HCT116 (cell line): Measurements from ENCODE around the gene KCNJ8. TPM values are rescaled to one million over a fixed set of nuclear protein-coding genes. Genes with fewer than 3 reads are reported as not detected.

Source experiments
- ATAC-seq: fragments of 200-7000 bp; cut with Tn5 transposase; 2 replicates; pipeline ENCODE4 v1.9.1; 2020; ENCODE audit warnings: mild to moderate bottlenecking, moderate library complexity
- BruUV-seq: library from RNA; stranded (reverse); fragments of 400-500 nt; replicated peaks from 2 replicates; lab custom pipeline; 2021; lab: Mats Ljungman, UMichigan
- CTCF ChIA-PET: fragments of 300-600 bp; sonication (Branson Sonifier 250); formaldehyde crosslinking; loops from one replicate; lab custom pipeline; 2021; ENCODE audit warnings: antibody characterized with exemption; lab: Charles Lee
- POLR2A ChIA-PET: fragments of 300-600, 350-600 bp; sonication (Branson Sonifier 250); formaldehyde crosslinking; loops from one replicate; lab custom pipeline; 2021; ENCODE audit warnings: antibody characterized with exemption; lab: Charles Lee
- RAD21 ChIA-PET, 2 experiments: fragments of 300-600 bp; sonication (Branson Sonifier 250); formaldehyde crosslinking; loops; one replicate each; lab custom pipeline; 2023; ENCODE audit warnings: low total read pairs in 2 of 2; ENCODE audit not compliant: uncharacterized antibody in 2 of 2, unreplicated experiment in 2 of 2, low non-redundant PET in 1 of 2; lab: Charles Lee
- DNase-seq: peaks from one replicate; pipeline ENCODE4 v3.0.0-alpha.2; 2010; ENCODE audit warnings: low read depth, low spot score
- H2AFZ ChIP-seq: fragments of 200-600 bp; shearing (Covaris generic), sonication (generic); 2 replicates; pipeline ENCODE4 v1.6.1; 2017; ENCODE audit warnings: low read depth, mixed run types, mixed read lengths, antibody characterized with exemption, low read length; ENCODE audit not compliant: poor library complexity, severe bottlenecking
- H3K27ac ChIP-seq: 2 replicates; pipeline ENCODE4 v1.5.1; 2012; ENCODE audit warnings: low read depth, low read length
- H3K27me3 ChIP-seq: fragments of 200-600 bp; sonication (generic); 2 replicates; pipeline ENCODE4 v1.6.1; 2016; ENCODE audit warnings: mixed run types, low read length, mixed read lengths; ENCODE audit not compliant: insufficient read depth
- H3K36me3 ChIP-seq, 2 experiments: fragments of 200-500 bp in 1 of 2; fragments of 200-600 bp in 1 of 2; sonication (Bioruptor generic) in 1 of 2; sonication (generic) in 1 of 2; 2 replicates each; pipeline versions ENCODE4 v1.5.1 to v1.6.1; 2014 to 2016; ENCODE audit warnings: low read length in 2 of 2, inconsistent platforms in 1 of 2, mixed read lengths in 1 of 2, mixed run types in 1 of 2; ENCODE audit not compliant: insufficient read depth in 2 of 2, control insufficient read depth in 1 of 2
- H3K4me1 ChIP-seq, 2 experiments: fragments of 200-600 bp in 1 of 2; sonication (generic) in 1 of 2; 2 replicates each; pipeline versions ENCODE4 v1.5.1 to v1.6.1; 2012 to 2017; ENCODE audit warnings: low read length in 2 of 2, inconsistent platforms in 1 of 2, mild to moderate bottlenecking in 1 of 2, mixed read lengths in 1 of 2, mixed run types in 1 of 2, moderate library complexity in 1 of 2; ENCODE audit not compliant: insufficient read depth in 2 of 2, control insufficient read depth in 1 of 2
- H3K4me2 ChIP-seq: fragments of 200-600 bp; sonication (generic); 2 replicates; pipeline ENCODE4 v1.6.1; 2017; ENCODE audit warnings: mixed run types, low read length, mixed read lengths
- H3K4me3 ChIP-seq, 2 experiments: fragments of 200-600 bp in 1 of 2; sonication (generic) in 1 of 2; replicated peaks in 1 of 2; 2 replicates each; pipeline ENCODE4 v1.5.1; 2011 to 2016; ENCODE audit warnings: low read length in 2 of 2, control low read depth in 1 of 2, low read depth in 1 of 2, mild to moderate bottlenecking in 1 of 2, mixed read lengths in 1 of 2, mixed run types in 1 of 2
- H3K79me2 ChIP-seq: fragments of 200-600 bp; sonication (generic); 2 replicates; pipeline ENCODE4 v1.6.1; 2017; ENCODE audit warnings: mild to moderate bottlenecking, mixed run types, low read length, moderate library complexity, mixed read lengths; ENCODE audit not compliant: insufficient read depth
- H3K9ac ChIP-seq: fragments of 200-600 bp; sonication (generic); 2 replicates; pipeline ENCODE4 v1.6.1; 2016; ENCODE audit warnings: low read length, mixed read lengths
- H3K9me2 ChIP-seq: fragments of 200-600 bp; sonication (generic), shearing (Covaris generic); 2 replicates; pipeline ENCODE4 v1.6.1; 2017; ENCODE audit warnings: mixed run types, mild to moderate bottlenecking, moderate library complexity; ENCODE audit not compliant: insufficient read depth
- H3K9me3 ChIP-seq, 2 experiments: fragments of 200-500 bp in 1 of 2; fragments of 200-600 bp in 1 of 2; sonication (Bioruptor generic) in 1 of 2; sonication (generic) in 1 of 2; 2 replicates each; pipeline ENCODE4 v1.6.1; 2014 to 2017; ENCODE audit warnings: low read length in 2 of 2, mixed read lengths in 2 of 2, inconsistent platforms in 1 of 2, low read depth in 1 of 2, mild to moderate bottlenecking in 1 of 2, mixed run types in 1 of 2, moderate library complexity in 1 of 2; ENCODE audit not compliant: control insufficient read depth in 1 of 2, insufficient read depth in 1 of 2
- H4K20me1 ChIP-seq: fragments of 200-600 bp; sonication (generic), shearing (Covaris generic); 2 replicates; pipeline ENCODE4 v1.6.1; 2017; ENCODE audit warnings: mixed run types, mild to moderate bottlenecking, moderate library complexity; ENCODE audit not compliant: insufficient read depth
- CBX3 ChIP-seq: IDR thresholded peaks from 2 replicates; pipeline ENCODE4 v1.6.1; 2012; ENCODE audit warnings: low read depth
- CEBPB ChIP-seq: IDR thresholded peaks from 2 replicates; pipeline ENCODE4 v1.6.1; 2012; ENCODE audit warnings: low read depth
- EGR1 ChIP-seq: IDR thresholded peaks from 2 replicates; pipeline ENCODE4 v1.6.1; 2012; ENCODE audit warnings: low read depth
- ELF1 ChIP-seq: IDR thresholded peaks from 2 replicates; pipeline ENCODE4 v1.6.1; 2012; ENCODE audit warnings: low read depth, borderline replicate concordance
- EZH2 ChIP-seq: fragments of 200-600 bp; sonication (generic); IDR thresholded peaks from 2 replicates; pipeline ENCODE4 v1.6.1; 2017; ENCODE audit warnings: antibody characterized with exemption, mixed run types
- EZH2phosphoT487 ChIP-seq: fragments of 200-600 bp; IDR thresholded peaks from 2 replicates; pipeline ENCODE4 v1.6.1; 2018; ENCODE audit warnings: antibody characterized with exemption, borderline replicate concordance
- FOSL1 ChIP-seq: IDR thresholded peaks from 2 replicates; pipeline ENCODE4 v1.6.1; 2012; ENCODE audit warnings: low read depth
- JUND ChIP-seq: IDR thresholded peaks from 2 replicates; pipeline ENCODE4 v1.6.1; 2012
- POLR2A ChIP-seq: IDR thresholded peaks from 2 replicates; pipeline ENCODE4 v1.7.0; 2011; ENCODE audit warnings: borderline replicate concordance; ENCODE audit not compliant: insufficient read depth, insufficient read length; ENCODE audit errors: extremely low read depth
- POLR2AphosphoS5 ChIP-seq: IDR thresholded peaks from 2 replicates; pipeline ENCODE4 v1.6.1; 2011; ENCODE audit warnings: mild to moderate bottlenecking, low read depth, low read length, moderate library complexity
- RAD21 ChIP-seq: IDR thresholded peaks from 2 replicates; pipeline ENCODE4 v1.6.1; 2012; ENCODE audit warnings: low read depth, mild to moderate bottlenecking
- TCF7L2 ChIP-seq: IDR thresholded peaks from 2 replicates; pipeline ENCODE4 v1.7.0; 2011; ENCODE audit warnings: borderline replicate concordance, inconsistent platforms; ENCODE audit not compliant: insufficient read depth, insufficient read length; ENCODE audit errors: extremely low read depth
- YY1 ChIP-seq: IDR thresholded peaks from 2 replicates; pipeline ENCODE4 v1.6.1; 2011; ENCODE audit warnings: low read length, low read depth, moderate library complexity, mild to moderate bottlenecking; ENCODE audit not compliant: insufficient replicate concordance; ENCODE audit errors: extremely low read depth
- ZFX ChIP-seq: fragments of 450-650 bp; IDR thresholded peaks from 2 replicates; pipeline ENCODE4 v1.6.1; 2017
- ZNF274 ChIP-seq: fragments of 200-500 bp; sonication (Bioruptor generic); IDR thresholded peaks from 2 replicates; pipeline ENCODE4 v1.6.1; 2014; ENCODE audit warnings: mild to moderate bottlenecking, low read depth, low read length, inconsistent platforms
- intact Hi-C: fragments of 100-400 bp; cut with micrococcal nuclease; formaldehyde crosslinking; loops from 2 replicates; pipeline ENCODE4 v1.10.0; 2022
- total RNA-seq: library from RNA; stranded (reverse); gene quantifications from one replicate; pipeline ENCODE4 v1.2.1, GENCODE V29; 2021; ENCODE audit not compliant: unreplicated experiment
- TF ChIP-seq, protein P1 (sequence below), 3 experiments: fragments of 200-600 bp in 1 of 3; sonication (generic) in 1 of 3; IDR thresholded peaks in 2 of 3; conservative IDR thresholded peaks in 1 of 3; 2 replicates each; pipeline ENCODE4 v1.5.1; 2012 to 2017; ENCODE audit warnings: low read depth in 2 of 3, low read length in 2 of 3, antibody characterized with exemption in 1 of 3, borderline replicate concordance in 1 of 3, control low read depth in 1 of 3, mild to moderate bottlenecking in 1 of 3, mixed read lengths in 1 of 3, mixed run types in 1 of 3, moderate library complexity in 1 of 3; ENCODE audit not compliant: insufficient read depth in 1 of 3
- TF ChIP-seq, protein P2 (sequence below): IDR thresholded peaks from 2 replicates; pipeline ENCODE4 v1.6.1; 2012

The KCNJ8 gene
- total RNA-seq, 1 experiment from 2014 or later: 0.17 TPM

DNA sequence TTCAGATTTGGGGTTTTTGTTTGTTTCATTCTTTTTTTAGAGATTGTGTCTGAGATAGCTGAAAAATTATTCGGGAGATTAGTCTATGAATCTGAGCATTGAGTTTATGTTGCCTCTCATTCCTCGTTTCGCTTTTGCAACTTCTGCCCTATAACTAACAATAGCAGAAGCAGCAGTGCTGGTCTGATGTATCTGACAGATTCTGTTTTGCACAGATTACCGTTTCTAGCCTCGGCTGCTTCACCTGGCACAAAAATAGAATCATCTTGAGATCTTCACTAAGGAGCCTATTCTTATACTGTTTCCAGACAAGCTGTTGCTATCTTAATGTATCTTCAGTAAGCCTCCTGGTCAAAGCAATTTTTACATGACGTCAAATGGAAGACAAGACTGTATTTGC, 29.2 kb downstream of the KCNJ8 start:
- Histone ChIP-seq H4K20me1 (no peaks in the 10 kb centered on the region), H3K27me3 (no peaks in the 10 kb centered on the region), H3K9me3 (no peaks in the 10 kb centered on the region), H3K4me2 (no peak overlapping the region), H3K27ac (no peak overlapping the region), H3K36me3 (no peaks in the 10 kb centered on the region), H3K79me2 (no peaks in the 10 kb centered on the region), H3K4me3 (no peak overlapping the region), H2AFZ (no peak overlapping the region), H3K9me2 (no peaks in the 10 kb centered on the region), H3K4me1 (no peaks in the 10 kb centered on the region), H3K9ac (no peak overlapping the region)
- ChIA-PET RAD21 (no interaction called here), CTCF (no interaction called here), POLR2A (no interaction called here)
- DNase-seq: no peak
- intact Hi-C loops: no loop called here
- no peak for ATAC-seq
- no TSS peak for BruUV-seq
- TF ChIP-seq RAD21 (no peak), JUND (no peak), FOSL1 (no peak), EZH2phosphoT487 (no peak), ZFX (no peak), CEBPB (no peak), EZH2 (no peak), CBX3 (no peak)
- TF ChIP-seq, protein P1, sequence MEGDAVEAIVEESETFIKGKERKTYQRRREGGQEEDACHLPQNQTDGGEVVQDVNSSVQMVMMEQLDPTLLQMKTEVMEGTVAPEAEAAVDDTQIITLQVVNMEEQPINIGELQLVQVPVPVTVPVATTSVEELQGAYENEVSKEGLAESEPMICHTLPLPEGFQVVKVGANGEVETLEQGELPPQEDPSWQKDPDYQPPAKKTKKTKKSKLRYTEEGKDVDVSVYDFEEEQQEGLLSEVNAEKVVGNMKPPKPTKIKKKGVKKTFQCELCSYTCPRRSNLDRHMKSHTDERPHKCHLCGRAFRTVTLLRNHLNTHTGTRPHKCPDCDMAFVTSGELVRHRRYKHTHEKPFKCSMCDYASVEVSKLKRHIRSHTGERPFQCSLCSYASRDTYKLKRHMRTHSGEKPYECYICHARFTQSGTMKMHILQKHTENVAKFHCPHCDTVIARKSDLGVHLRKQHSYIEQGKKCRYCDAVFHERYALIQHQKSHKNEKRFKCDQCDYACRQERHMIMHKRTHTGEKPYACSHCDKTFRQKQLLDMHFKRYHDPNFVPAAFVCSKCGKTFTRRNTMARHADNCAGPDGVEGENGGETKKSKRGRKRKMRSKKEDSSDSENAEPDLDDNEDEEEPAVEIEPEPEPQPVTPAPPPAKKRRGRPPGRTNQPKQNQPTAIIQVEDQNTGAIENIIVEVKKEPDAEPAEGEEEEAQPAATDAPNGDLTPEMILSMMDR (IDR thresholded peaks at IDR 0.05 in 2 of 3, conservative IDR thresholded peaks at IDR 0.05 in 1 of 3; ENCODE audit: borderline replicate concordance in 1 of 3, insufficient read depth in 1 of 3, low read depth in 2 of 3, low read length in 2 of 3): no peak
- TF ChIP-seq, protein P2, sequence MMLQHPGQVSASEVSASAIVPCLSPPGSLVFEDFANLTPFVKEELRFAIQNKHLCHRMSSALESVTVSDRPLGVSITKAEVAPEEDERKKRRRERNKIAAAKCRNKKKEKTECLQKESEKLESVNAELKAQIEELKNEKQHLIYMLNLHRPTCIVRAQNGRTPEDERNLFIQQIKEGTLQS: no peak

DNA sequence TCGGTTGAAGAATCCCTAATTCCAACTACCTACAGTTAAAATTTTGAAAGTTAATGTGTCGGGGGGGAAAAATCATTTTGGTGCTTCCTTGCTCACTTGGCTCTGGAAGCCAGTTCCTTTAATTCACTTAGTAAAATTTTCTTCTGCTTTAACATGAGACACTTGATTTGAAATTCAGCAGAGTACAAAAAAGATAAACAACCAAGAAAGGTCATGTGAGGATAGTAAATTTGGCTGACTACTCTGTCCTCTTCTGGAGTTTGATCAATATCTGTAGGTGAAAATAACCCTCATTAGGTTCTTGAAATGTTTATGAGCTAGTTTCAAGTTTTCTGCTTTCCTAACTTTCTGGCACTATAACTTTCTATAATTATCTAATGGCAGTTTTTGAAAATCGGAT, 43.4 kb downstream of the KCNJ8 start:
- ChIA-PET POLR2A (no interaction called here), RAD21 (no interaction called here), CTCF (interaction anchor here (0.6 kb wide), 1 partner anchor 33 kb away, joined by 4 read pairs; no protein-coding TSS in a partner anchor)
- peaks cover 4% of the 10 kb centered on the region; the same call in 1 of the 2 replicates for H3K27me3 ChIP-seq
- ATAC-seq: no peak
- H3K9me2 ChIP-seq: no peaks in the 10 kb centered on the region
- no peak for DNase-seq
- no peaks in the 10 kb centered on the region for H3K9me3 ChIP-seq
- no peaks in the 10 kb centered on the region for H3K36me3 ChIP-seq
- H3K9ac ChIP-seq: no peak overlapping the region
- H3K79me2 ChIP-seq: no peaks in the 10 kb centered on the region
- no TSS peak for BruUV-seq
- no peak overlapping the region for H3K27ac ChIP-seq
- no peaks in the 10 kb centered on the region for H3K4me1 ChIP-seq
- no peak overlapping the region for H3K4me3 ChIP-seq
- no peak overlapping the region for H3K4me2 ChIP-seq
- H2AFZ ChIP-seq: no peak overlapping the region
- intact Hi-C loops: no loop called here
- H4K20me1 ChIP-seq: no peaks in the 10 kb centered on the region
- TF ChIP-seq RAD21 (no peak), FOSL1 (no peak), POLR2A (no peak), EZH2 (no peak), YY1 (no peak), ELF1 (no peak), JUND (no peak), ZNF274 (no peak), TCF7L2 (no peak), EGR1 (no peak), POLR2AphosphoS5 (no peak)
